Astrocyte (in vitro differentiated cells and primary cell): Measurements from ENCODE around the gene LYRM7.

ENCODE experiments used
- CTCF ChIP-seq: IDR thresholded peaks from 2 replicates; pipeline ENCODE4 v1.5.1; 2011; ENCODE audit warnings: low read depth, mild to moderate bottlenecking, inconsistent platforms, low read length, moderate library complexity; ENCODE audit not compliant: insufficient read depth
- EZH2 ChIP-seq: IDR thresholded peaks from 2 replicates; pipeline ENCODE4 v1.6.1; 2012; ENCODE audit warnings: mild to moderate bottlenecking, low read length, inconsistent platforms; ENCODE audit not compliant: insufficient read depth

DNA sequence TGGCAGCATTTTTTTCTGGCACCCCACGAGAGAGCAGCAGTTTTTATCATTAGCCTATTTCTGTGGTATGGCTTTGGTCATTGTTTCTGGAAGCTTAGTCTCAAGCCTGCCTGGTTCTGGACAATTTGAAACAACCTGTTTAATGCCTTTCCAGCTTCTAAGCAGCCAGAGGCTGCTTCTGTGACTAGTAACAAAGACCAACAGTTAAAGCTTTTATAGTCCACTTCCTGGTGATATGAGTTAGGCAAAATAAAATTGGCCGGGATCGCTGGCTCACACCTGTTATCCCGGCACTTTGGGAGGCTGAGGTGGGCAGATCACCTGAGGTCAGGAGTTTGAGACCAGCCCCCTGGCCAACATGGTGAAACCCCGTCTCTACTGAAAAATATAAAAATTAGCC lies 24.0 kb downstream of the LYRM7 start:
- TF ChIP-seq CTCF (no peak), EZH2 (no peak)
